Measurements from ENCODE around the gene KCNQ4.

KCNQ4 gene

GRCh38 chr1:40842691-40843090 is 59.1 kb downstream of the KCNQ4 start:
- no peak for DNase-seq (ENCODE audit: insufficient read length, low spot score)
- FAIRE-seq, result no peak
- TF ChIP-seq TAF1 (IDR thresholded peaks at IDR 0.05; ENCODE audit: low read depth, low read length) (no peak), POLR2AphosphoS5 (IDR thresholded peaks at IDR 0.05; ENCODE audit: low read depth, low read length) (no peak), PAX5 (IDR thresholded peaks at IDR 0.05; ENCODE audit: insufficient read depth, low read length, severe bottlenecking) (no peak), POLR2A (IDR thresholded peaks at IDR 0.05; ENCODE audit: low read depth, low read length) (no peak)

- no peak for DNase-seq (ENCODE audit: insufficient read length, low spot score)
- TF ChIP-seq PAX5 (IDR thresholded peaks at IDR 0.05; ENCODE audit: insufficient read depth, low read length, severe bottlenecking) (no peak), POLR2A (IDR thresholded peaks at IDR 0.05; ENCODE audit: low read depth, low read length) (no peak), SPI1 (IDR thresholded peaks at IDR 0.05; ENCODE audit: low read depth, low read length) (no peak), POLR2AphosphoS5 (IDR thresholded peaks at IDR 0.05; ENCODE audit: low read depth, low read length) (no peak)
- FAIRE-seq, result no peak
Observed at GRCh38 chr1:40844079-40844478, 60.5 kb downstream of the KCNQ4 start.

GRCh38 chr1:40844887-40845878 is 61.6 kb downstream of the KCNQ4 start:
- no peak for DNase-seq (ENCODE audit: insufficient read length, low spot score)
- TF ChIP-seq POLR2AphosphoS5 (IDR thresholded peaks at IDR 0.05; ENCODE audit: low read depth, low read length), result no peak
- no peak for TF ChIP-seq POU2F2 (IDR thresholded peaks at IDR 0.05; ENCODE audit: low read depth, low read length)
- no peak for TF ChIP-seq SPI1 (IDR thresholded peaks at IDR 0.05; ENCODE audit: low read depth, low read length)
- TF ChIP-seq TAF1 (IDR thresholded peaks at IDR 0.05; ENCODE audit: low read depth, low read length), result no peak
- TF ChIP-seq POLR2A (IDR thresholded peaks at IDR 0.05; ENCODE audit: low read depth, low read length), result no peak
- TF ChIP-seq PAX5 (IDR thresholded peaks at IDR 0.05; ENCODE audit: insufficient read depth, low read length, severe bottlenecking), result no peak
- FAIRE-seq, result peak; percentile 45

GRCh38 chr1:40845895-40846294 is 62.3 kb downstream of the KCNQ4 start:
- FAIRE-seq (no peak), DNase-seq (ENCODE audit: insufficient read length, low spot score) (no peak)
- TF ChIP-seq POU2F2 (IDR thresholded peaks at IDR 0.05; ENCODE audit: low read depth, low read length), result no peak
- TF ChIP-seq PAX5 (IDR thresholded peaks at IDR 0.05; ENCODE audit: insufficient read depth, low read length, severe bottlenecking), result no peak
- TF ChIP-seq POLR2AphosphoS5 (IDR thresholded peaks at IDR 0.05; ENCODE audit: low read depth, low read length), result no peak
- TF ChIP-seq POLR2A (IDR thresholded peaks at IDR 0.05; ENCODE audit: low read depth, low read length), result no peak
- no peak for TF ChIP-seq SPI1 (IDR thresholded peaks at IDR 0.05; ENCODE audit: low read depth, low read length)
- TF ChIP-seq TAF1 (IDR thresholded peaks at IDR 0.05; ENCODE audit: low read depth, low read length), result no peak

- FAIRE-seq (no peak), DNase-seq (ENCODE audit: insufficient read length, low spot score) (no peak)
- no peak for TF ChIP-seq POU2F2 (IDR thresholded peaks at IDR 0.05; ENCODE audit: low read depth, low read length)
- no peak for TF ChIP-seq PAX5 (IDR thresholded peaks at IDR 0.05; ENCODE audit: insufficient read depth, low read length, severe bottlenecking)
- TF ChIP-seq SPI1 (IDR thresholded peaks at IDR 0.05; ENCODE audit: low read depth, low read length), result no peak
- TF ChIP-seq POLR2A (IDR thresholded peaks at IDR 0.05; ENCODE audit: low read depth, low read length), result no peak
- no peak for TF ChIP-seq POLR2AphosphoS5 (IDR thresholded peaks at IDR 0.05; ENCODE audit: low read depth, low read length)
- TF ChIP-seq TAF1 (IDR thresholded peaks at IDR 0.05; ENCODE audit: low read depth, low read length), result no peak
Observed at GRCh38 chr1:40847023-40847745, 63.6 kb downstream of the KCNQ4 start.

GRCh38 chr1:40848530-40849189 is 65.1 kb downstream of the KCNQ4 start:
- no peak for FAIRE-seq

GRCh38 chr1:40849801-40850592 is 66.4 kb downstream of the KCNQ4 start:
- TF ChIP-seq TAF1 (IDR thresholded peaks at IDR 0.05; ENCODE audit: low read depth, low read length) (no peak), SPI1 (IDR thresholded peaks at IDR 0.05; ENCODE audit: low read depth, low read length) (peak; percentile 40; the same call in 1 of the 2 replicates)
- FAIRE-seq (peak; percentile 92), DNase-seq (ENCODE audit: insufficient read length, low spot score) (peak; percentile 53)

More at GRCh38 chr1:40848530-40849189, 65.1 kb downstream of the KCNQ4 start:
- TF ChIP-seq POU2F2 (IDR thresholded peaks at IDR 0.05; ENCODE audit: low read depth, low read length), result no peak
- no peak for TF ChIP-seq SPI1 (IDR thresholded peaks at IDR 0.05; ENCODE audit: low read depth, low read length)
- no peak for TF ChIP-seq POLR2A (IDR thresholded peaks at IDR 0.05; ENCODE audit: low read depth, low read length)
- no peak for TF ChIP-seq POLR2AphosphoS5 (IDR thresholded peaks at IDR 0.05; ENCODE audit: low read depth, low read length)
- no peak for TF ChIP-seq TAF1 (IDR thresholded peaks at IDR 0.05; ENCODE audit: low read depth, low read length)
- TF ChIP-seq PAX5 (IDR thresholded peaks at IDR 0.05; ENCODE audit: insufficient read depth, low read length, severe bottlenecking), result no peak
- DNase-seq (ENCODE audit: insufficient read length, low spot score), result no peak

GRCh38 chr1:40851643-40852042 is 68.1 kb downstream of the KCNQ4 start:
- TF ChIP-seq SPI1 (IDR thresholded peaks at IDR 0.05; ENCODE audit: low read depth, low read length) (peak; percentile 94), POLR2AphosphoS5 (IDR thresholded peaks at IDR 0.05; ENCODE audit: low read depth, low read length) (no peak)
- FAIRE-seq, result peak; percentile 28
- no peak for DNase-seq (ENCODE audit: insufficient read length, low spot score)
